ENCODE data around the gene CAMK2N1.

GRCh38 chr1:20507564-20508410 is 21.8 kb upstream of the CAMK2N1 start, which contains the start of gene MUL1:
- no peak for TF ChIP-seq CTCF (IDR thresholded peaks at IDR 0.05; ENCODE audit: poor library complexity)
- no peak for TF ChIP-seq EZH2 (IDR thresholded peaks at IDR 0.05; ENCODE audit: borderline replicate concordance)
